ENCODE measurements around the gene ORC1.

Gene ORC1

GRCh38 chr1:52364235-52364839, 39.9 kb downstream of the ORC1 start:
- Mint-ChIP-seq H3K9me3 (no peaks in the 10 kb centered on the region), H3K27ac (peak overlapping the region; percentile 99), H3K36me3 (peaks cover 68% of the 10 kb centered on the region), H3K4me1 (peaks cover 44% of the 10 kb centered on the region), H3K4me3 (peak overlapping the region; percentile 98)
- ATAC-seq (no peak), DNase-seq (ENCODE audit: low spot score in 2 of 2) (no peak)

- Mint-ChIP-seq H3K9me3 (no peaks in the 10 kb centered on the region), H3K27ac (peak overlapping the region; percentile 86), H3K36me3 (peaks cover 94% of the 10 kb centered on the region), H3K4me1 (peaks cover 38% of the 10 kb centered on the region), H3K4me3 (no peak overlapping the region)
- ATAC-seq (no peak), DNase-seq (ENCODE audit: low spot score in 2 of 2) (no peak)
Measured at GRCh38 chr1:52360595-52360968, 43.6 kb downstream of the ORC1 start.

- peaks cover 94% of the 10 kb centered on the region for H3K36me3 Mint-ChIP-seq
- peak overlapping the region; percentile 70 for H3K27ac Mint-ChIP-seq
- no peak for ATAC-seq
Measured at GRCh38 chr1:52359676-52360594, 44.3 kb downstream of the ORC1 start.

GRCh38 chr1:52358851-52359497, 45.2 kb downstream of the ORC1 start:
- no peak for DNase-seq (ENCODE audit: low spot score in 2 of 2)
- H3K9me3 Mint-ChIP-seq, result no peaks in the 10 kb centered on the region
- peak overlapping the region; percentile 77 for H3K27ac Mint-ChIP-seq
- peaks cover 25% of the 10 kb centered on the region for H3K4me1 Mint-ChIP-seq
- no peak for ATAC-seq
- no peak overlapping the region for H3K4me3 Mint-ChIP-seq
- H3K36me3 Mint-ChIP-seq, result peaks cover 99% of the 10 kb centered on the region

More at GRCh38 chr1:52359676-52360594, 44.3 kb downstream of the ORC1 start:
- Mint-ChIP-seq H3K4me1 (peaks cover 33% of the 10 kb centered on the region), H3K4me3 (no peak overlapping the region), H3K9me3 (no peaks in the 10 kb centered on the region)
- no peak for DNase-seq (ENCODE audit: low spot score in 2 of 2)

- Mint-ChIP-seq H3K4me1 (peaks cover 17% of the 10 kb centered on the region), H3K4me3 (no peak overlapping the region), H3K36me3 (peaks cover 99% of the 10 kb centered on the region), H3K9me3 (no peaks in the 10 kb centered on the region), H3K27ac (peak overlapping the region; percentile 77)
- ATAC-seq (no peak), DNase-seq (ENCODE audit: low spot score in 2 of 2) (peak in 1 of 2 donors; percentile 46)
Measured at GRCh38 chr1:52357397-52357796, 46.8 kb downstream of the ORC1 start.

- Mint-ChIP-seq H3K4me3 (no peak overlapping the region), H3K27ac (peak overlapping the region; percentile 77), H3K36me3 (peaks cover 98% of the 10 kb centered on the region), H3K9me3 (no peaks in the 10 kb centered on the region), H3K4me1 (peaks cover 12% of the 10 kb centered on the region)
- DNase-seq (ENCODE audit: low spot score in 2 of 2), result no peak
- no peak for ATAC-seq
Measured at GRCh38 chr1:52356818-52357355, 47.3 kb downstream of the ORC1 start.

GRCh38 chr1:52355847-52356505, 48.2 kb downstream of the ORC1 start:
- ATAC-seq, result no peak
- no peak for DNase-seq (ENCODE audit: low spot score in 2 of 2)
- H3K4me1 Mint-ChIP-seq, result peaks cover 6% of the 10 kb centered on the region
- no peaks in the 10 kb centered on the region for H3K9me3 Mint-ChIP-seq
- no peak overlapping the region for H3K4me3 Mint-ChIP-seq
- no peak overlapping the region for H3K27ac Mint-ChIP-seq
- peaks cover 96% of the 10 kb centered on the region for H3K36me3 Mint-ChIP-seq

GRCh38 chr1:52355436-52355835, 48.8 kb downstream of the ORC1 start:
- ATAC-seq (no peak), DNase-seq (ENCODE audit: low spot score in 2 of 2) (no peak)
- H3K36me3 Mint-ChIP-seq, result peaks cover 94% of the 10 kb centered on the region
- H3K27ac Mint-ChIP-seq, result peak overlapping the region; percentile 87
- H3K9me3 Mint-ChIP-seq, result no peaks in the 10 kb centered on the region
- H3K4me1 Mint-ChIP-seq, result peaks cover 6% of the 10 kb centered on the region
- H3K4me3 Mint-ChIP-seq, result no peak overlapping the region

GRCh38 chr1:52352690-52353089, 51.5 kb downstream of the ORC1 start:
- H3K4me1 Mint-ChIP-seq, result no peaks in the 10 kb centered on the region
- ATAC-seq, result no peak
- H3K9me3 Mint-ChIP-seq, result no peaks in the 10 kb centered on the region
- DNase-seq (ENCODE audit: low spot score in 2 of 2), result no peak
- no peak overlapping the region for H3K4me3 Mint-ChIP-seq
- peaks cover 67% of the 10 kb centered on the region for H3K36me3 Mint-ChIP-seq
- H3K27ac Mint-ChIP-seq, result peak overlapping the region; percentile 33

GRCh38 chr1:52348704-52349300, 55.4 kb downstream of the ORC1 start:
- no peaks in the 10 kb centered on the region for H3K9me3 Mint-ChIP-seq
- ATAC-seq (no peak), DNase-seq (ENCODE audit: low spot score in 2 of 2) (no peak)
- no peak overlapping the region for H3K4me3 Mint-ChIP-seq
- no peaks in the 10 kb centered on the region for H3K4me1 Mint-ChIP-seq
- peaks cover 29% of the 10 kb centered on the region for H3K36me3 Mint-ChIP-seq
- H3K27ac Mint-ChIP-seq, result peak overlapping the region; percentile 58

GRCh38 chr1:52346653-52347052, 57.6 kb downstream of the ORC1 start:
- peak overlapping the region; percentile 4 for H3K27ac Mint-ChIP-seq
- no peak overlapping the region for H3K4me3 Mint-ChIP-seq
- no peaks in the 10 kb centered on the region for H3K9me3 Mint-ChIP-seq
- no peaks in the 10 kb centered on the region for H3K4me1 Mint-ChIP-seq
- no peak for DNase-seq (ENCODE audit: low spot score in 2 of 2)
- peaks cover 10% of the 10 kb centered on the region for H3K36me3 Mint-ChIP-seq
- no peak for ATAC-seq

GRCh38 chr1:52345252-52345651, 59.0 kb downstream of the ORC1 start:
- peak overlapping the region; percentile 62 for H3K27ac Mint-ChIP-seq
- DNase-seq (ENCODE audit: low spot score in 2 of 2) (no peak), ATAC-seq (no peak)
- no peaks in the 10 kb centered on the region for H3K36me3 Mint-ChIP-seq
- no peak overlapping the region for H3K4me3 Mint-ChIP-seq
- H3K4me1 Mint-ChIP-seq, result no peaks in the 10 kb centered on the region
- no peaks in the 10 kb centered on the region for H3K9me3 Mint-ChIP-seq

GRCh38 chr1:52343979-52344378, 60.2 kb downstream of the ORC1 start:
- no peak for ATAC-seq
- H3K9me3 Mint-ChIP-seq, result no peaks in the 10 kb centered on the region
- no peaks in the 10 kb centered on the region for H3K4me1 Mint-ChIP-seq
- H3K36me3 Mint-ChIP-seq, result no peaks in the 10 kb centered on the region
- H3K4me3 Mint-ChIP-seq, result no peak overlapping the region
- DNase-seq (ENCODE audit: low spot score in 2 of 2), result no peak
- no peak overlapping the region for H3K27ac Mint-ChIP-seq

GRCh38 chr1:52341655-52342260, 62.5 kb downstream of the ORC1 start:
- no peaks in the 10 kb centered on the region for H3K4me1 Mint-ChIP-seq
- ATAC-seq, result no peak
- no peak for DNase-seq (ENCODE audit: low spot score in 2 of 2)
- H3K9me3 Mint-ChIP-seq, result no peaks in the 10 kb centered on the region
- H3K36me3 Mint-ChIP-seq, result no peaks in the 10 kb centered on the region
- H3K27ac Mint-ChIP-seq, result no peak overlapping the region
- H3K4me3 Mint-ChIP-seq, result no peak overlapping the region

All from stimulated activated effector memory CD8-positive, alpha-beta T cell treated with anti-CD3 and anti-CD28 coated beads, Interleukin-12 subunit alpha, Interleukin-12 subunit beta, amount 100 ng/mL, for 72 hours (primary cell).